Glutamatergic neuron (in vitro differentiated cells): ENCODE data around the gene SEBOX. TPM values are rescaled to one million over a fixed set of nuclear protein-coding genes. Genes with fewer than 3 reads are reported as not detected.

Source experiments
- DNase-seq: peaks from one replicate; pipeline ENCODE4 v3.0.0; 2022
- H3K27ac Mint-ChIP-seq: one replicate; pipeline ENCODE4 v1.8.0; 2020; ENCODE audit warnings: mild to moderate bottlenecking, mixed read lengths, inconsistent platforms; ENCODE audit not compliant: unreplicated experiment
- H3K27me3 Mint-ChIP-seq: one replicate; pipeline ENCODE4 v1.8.0; 2020; ENCODE audit warnings: mild to moderate bottlenecking, moderate library complexity, mixed read lengths, inconsistent platforms; ENCODE audit not compliant: unreplicated experiment
- H3K36me3 Mint-ChIP-seq: one replicate; pipeline ENCODE4 v1.8.0; 2020; ENCODE audit warnings: mild to moderate bottlenecking, mixed read lengths, inconsistent platforms; ENCODE audit not compliant: unreplicated experiment
- H3K4me1 Mint-ChIP-seq: one replicate; pipeline ENCODE4 v1.8.0; 2020; ENCODE audit warnings: mild to moderate bottlenecking, low read depth, mixed read lengths, inconsistent platforms; ENCODE audit not compliant: unreplicated experiment
- H3K4me3 Mint-ChIP-seq: one replicate; pipeline ENCODE4 v1.8.0; 2020; ENCODE audit warnings: mild to moderate bottlenecking, mixed read lengths, inconsistent platforms; ENCODE audit not compliant: unreplicated experiment
- H3K9me3 Mint-ChIP-seq: one replicate; pipeline ENCODE4 v1.8.0; 2020; ENCODE audit warnings: mild to moderate bottlenecking, moderate library complexity, mixed read lengths, inconsistent platforms; ENCODE audit not compliant: unreplicated experiment
- total RNA-seq: library from RNA; stranded (reverse); fragmentation: NEBNext Ultra II Directional; extraction: Animal tissue kit (Norgen Biotek cat#: 25700); gene quantifications from one replicate; pipeline ENCODE4 v1.2.1, GENCODE V29; 2021; ENCODE audit not compliant: unreplicated experiment
- TF ChIP-seq, protein P1 (sequence below): fragments of 200-600 bp; sonication (generic); IDR thresholded peaks from one replicate; pipeline ENCODE4 v1.5.0; 2021; ENCODE audit not compliant: partially characterized antibody, unreplicated experiment

Gene SEBOX
- total RNA-seq, 1 donor from 2014 or later: not detected

DNA sequence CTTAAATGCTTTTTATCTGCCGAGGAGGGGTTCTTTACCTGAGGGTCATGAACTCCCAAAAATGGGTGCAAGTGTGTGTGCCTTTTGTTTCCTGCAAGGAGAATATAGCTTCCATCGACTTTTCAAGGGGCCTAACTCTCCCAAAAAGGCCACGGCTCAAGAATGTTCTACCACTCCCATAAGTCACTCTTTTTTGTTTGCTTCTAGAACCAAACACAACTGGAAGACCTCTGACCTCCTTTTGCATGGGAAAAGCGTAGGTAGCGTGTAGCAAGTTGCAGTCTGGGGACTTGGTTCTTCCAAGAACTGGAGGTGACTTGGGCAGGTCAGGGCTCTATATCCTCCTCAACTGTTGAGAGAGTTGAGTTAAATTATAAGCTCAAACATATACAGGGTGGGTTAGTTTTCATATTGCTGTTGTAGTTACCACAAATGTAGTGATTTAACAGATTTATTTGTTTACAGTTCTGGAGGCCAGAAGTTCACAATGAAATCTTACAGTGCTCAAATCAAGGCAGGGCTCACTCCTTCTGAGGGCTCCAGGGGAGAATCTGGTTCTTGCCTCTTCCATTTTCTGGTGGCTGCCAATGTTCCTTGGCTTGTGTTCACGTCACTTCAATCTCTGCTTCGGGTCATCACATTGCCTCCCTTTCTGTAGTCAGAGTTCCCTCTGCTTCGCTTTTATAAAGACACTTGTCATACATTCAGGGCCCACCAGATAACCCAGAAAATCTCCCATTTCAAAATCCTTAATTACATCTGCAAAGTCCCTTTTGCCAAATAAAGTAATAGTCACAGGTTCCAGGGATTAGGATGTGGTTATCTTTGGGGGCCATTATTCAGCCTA is 44.6 kb downstream of the SEBOX start:
- Mint-ChIP-seq H3K4me3 (peak overlapping the region; percentile 83), H3K9me3 (peaks cover 12% of the 10 kb centered on the region), H3K36me3 (no peaks in the 10 kb centered on the region), H3K27me3 (peaks cover 20% of the 10 kb centered on the region), H3K4me1 (peaks cover 36% of the 10 kb centered on the region), H3K27ac (peak overlapping the region; percentile 96)
- no peak for DNase-seq
- TF ChIP-seq, protein P1, sequence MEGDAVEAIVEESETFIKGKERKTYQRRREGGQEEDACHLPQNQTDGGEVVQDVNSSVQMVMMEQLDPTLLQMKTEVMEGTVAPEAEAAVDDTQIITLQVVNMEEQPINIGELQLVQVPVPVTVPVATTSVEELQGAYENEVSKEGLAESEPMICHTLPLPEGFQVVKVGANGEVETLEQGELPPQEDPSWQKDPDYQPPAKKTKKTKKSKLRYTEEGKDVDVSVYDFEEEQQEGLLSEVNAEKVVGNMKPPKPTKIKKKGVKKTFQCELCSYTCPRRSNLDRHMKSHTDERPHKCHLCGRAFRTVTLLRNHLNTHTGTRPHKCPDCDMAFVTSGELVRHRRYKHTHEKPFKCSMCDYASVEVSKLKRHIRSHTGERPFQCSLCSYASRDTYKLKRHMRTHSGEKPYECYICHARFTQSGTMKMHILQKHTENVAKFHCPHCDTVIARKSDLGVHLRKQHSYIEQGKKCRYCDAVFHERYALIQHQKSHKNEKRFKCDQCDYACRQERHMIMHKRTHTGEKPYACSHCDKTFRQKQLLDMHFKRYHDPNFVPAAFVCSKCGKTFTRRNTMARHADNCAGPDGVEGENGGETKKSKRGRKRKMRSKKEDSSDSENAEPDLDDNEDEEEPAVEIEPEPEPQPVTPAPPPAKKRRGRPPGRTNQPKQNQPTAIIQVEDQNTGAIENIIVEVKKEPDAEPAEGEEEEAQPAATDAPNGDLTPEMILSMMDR: no peak

- TF ChIP-seq, protein P1: no peak
- DNase-seq: no peak
- H3K9me3 Mint-ChIP-seq: peaks cover 10% of the 10 kb centered on the region
- H3K27me3 Mint-ChIP-seq: peaks cover 17% of the 10 kb centered on the region
- H3K4me3 Mint-ChIP-seq: peak overlapping the region; percentile 83
- peaks cover 27% of the 10 kb centered on the region for H3K4me1 Mint-ChIP-seq
- H3K36me3 Mint-ChIP-seq: no peaks in the 10 kb centered on the region
- H3K27ac Mint-ChIP-seq: peak overlapping the region; percentile 96
These were observed 45.4 kb downstream of the SEBOX start for GRCh38 chr17:28319598-28319935.

- Mint-ChIP-seq H3K36me3 (no peaks in the 10 kb centered on the region), H3K9me3 (peaks cover 10% of the 10 kb centered on the region), H3K27me3 (peaks cover 17% of the 10 kb centered on the region), H3K27ac (peak within 1 kb of the TSS; percentile 99), H3K4me1 (peaks cover 27% of the 10 kb centered on the region), H3K4me3 (peak within 1 kb of the TSS; percentile 83)
- TF ChIP-seq, protein P1: no peak
- DNase-seq: peak; percentile 98
These were observed 46.0 kb downstream of the SEBOX start, which contains the start of gene TMEM97 for GRCh38 chr17:28318759-28319597. TMEM97 (plus strand) TSS chr17:28319200; CDS start chr17:28319240, 40 bp downstream.

GRCh38 chr17:28317966-28318758 is 46.8 kb downstream of the SEBOX start:
- Mint-ChIP-seq H3K36me3 (no peaks in the 10 kb centered on the region), H3K9me3 (peaks cover 10% of the 10 kb centered on the region), H3K4me3 (peak overlapping the region; percentile 83), H3K27ac (peak overlapping the region; percentile 99), H3K4me1 (peaks cover 26% of the 10 kb centered on the region), H3K27me3 (peaks cover 17% of the 10 kb centered on the region)
- DNase-seq: peak; percentile 73
- TF ChIP-seq, protein P1: no peak
